ENCODE data around the gene CSTF2.

DNA sequence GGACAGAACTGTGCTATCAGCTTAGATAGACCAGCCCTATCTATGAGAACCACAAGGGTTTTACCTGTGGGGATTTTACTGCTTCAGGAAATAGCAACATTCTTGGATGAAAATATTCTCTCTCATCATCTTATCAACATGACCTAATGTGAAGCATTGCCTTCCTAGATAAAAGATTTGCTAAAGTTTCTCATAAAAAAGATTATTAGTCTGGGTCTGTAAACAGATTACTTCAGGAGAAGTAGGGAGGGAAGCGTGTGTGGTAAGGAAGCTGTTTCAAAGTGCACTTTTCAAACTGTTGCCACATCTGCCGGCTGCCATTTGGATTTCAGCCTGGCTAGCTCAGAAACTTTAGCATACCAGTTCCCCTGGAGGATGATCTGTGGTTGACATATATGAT is 54.1 kb downstream of the CSTF2 start, which contains the start of gene NOX1:
- TF ChIP-seq, protein P1, sequence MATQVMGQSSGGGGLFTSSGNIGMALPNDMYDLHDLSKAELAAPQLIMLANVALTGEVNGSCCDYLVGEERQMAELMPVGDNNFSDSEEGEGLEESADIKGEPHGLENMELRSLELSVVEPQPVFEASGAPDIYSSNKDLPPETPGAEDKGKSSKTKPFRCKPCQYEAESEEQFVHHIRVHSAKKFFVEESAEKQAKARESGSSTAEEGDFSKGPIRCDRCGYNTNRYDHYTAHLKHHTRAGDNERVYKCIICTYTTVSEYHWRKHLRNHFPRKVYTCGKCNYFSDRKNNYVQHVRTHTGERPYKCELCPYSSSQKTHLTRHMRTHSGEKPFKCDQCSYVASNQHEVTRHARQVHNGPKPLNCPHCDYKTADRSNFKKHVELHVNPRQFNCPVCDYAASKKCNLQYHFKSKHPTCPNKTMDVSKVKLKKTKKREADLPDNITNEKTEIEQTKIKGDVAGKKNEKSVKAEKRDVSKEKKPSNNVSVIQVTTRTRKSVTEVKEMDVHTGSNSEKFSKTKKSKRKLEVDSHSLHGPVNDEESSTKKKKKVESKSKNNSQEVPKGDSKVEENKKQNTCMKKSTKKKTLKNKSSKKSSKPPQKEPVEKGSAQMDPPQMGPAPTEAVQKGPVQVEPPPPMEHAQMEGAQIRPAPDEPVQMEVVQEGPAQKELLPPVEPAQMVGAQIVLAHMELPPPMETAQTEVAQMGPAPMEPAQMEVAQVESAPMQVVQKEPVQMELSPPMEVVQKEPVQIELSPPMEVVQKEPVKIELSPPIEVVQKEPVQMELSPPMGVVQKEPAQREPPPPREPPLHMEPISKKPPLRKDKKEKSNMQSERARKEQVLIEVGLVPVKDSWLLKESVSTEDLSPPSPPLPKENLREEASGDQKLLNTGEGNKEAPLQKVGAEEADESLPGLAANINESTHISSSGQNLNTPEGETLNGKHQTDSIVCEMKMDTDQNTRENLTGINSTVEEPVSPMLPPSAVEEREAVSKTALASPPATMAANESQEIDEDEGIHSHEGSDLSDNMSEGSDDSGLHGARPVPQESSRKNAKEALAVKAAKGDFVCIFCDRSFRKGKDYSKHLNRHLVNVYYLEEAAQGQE (IDR thresholded peaks at IDR 0.05), result no peak
- TF ChIP-seq RAD21 (IDR thresholded peaks at IDR 0.05), result no peak
- no peak for TF ChIP-seq YY1 (IDR thresholded peaks at IDR 0.05)
- TF ChIP-seq, protein P2, sequence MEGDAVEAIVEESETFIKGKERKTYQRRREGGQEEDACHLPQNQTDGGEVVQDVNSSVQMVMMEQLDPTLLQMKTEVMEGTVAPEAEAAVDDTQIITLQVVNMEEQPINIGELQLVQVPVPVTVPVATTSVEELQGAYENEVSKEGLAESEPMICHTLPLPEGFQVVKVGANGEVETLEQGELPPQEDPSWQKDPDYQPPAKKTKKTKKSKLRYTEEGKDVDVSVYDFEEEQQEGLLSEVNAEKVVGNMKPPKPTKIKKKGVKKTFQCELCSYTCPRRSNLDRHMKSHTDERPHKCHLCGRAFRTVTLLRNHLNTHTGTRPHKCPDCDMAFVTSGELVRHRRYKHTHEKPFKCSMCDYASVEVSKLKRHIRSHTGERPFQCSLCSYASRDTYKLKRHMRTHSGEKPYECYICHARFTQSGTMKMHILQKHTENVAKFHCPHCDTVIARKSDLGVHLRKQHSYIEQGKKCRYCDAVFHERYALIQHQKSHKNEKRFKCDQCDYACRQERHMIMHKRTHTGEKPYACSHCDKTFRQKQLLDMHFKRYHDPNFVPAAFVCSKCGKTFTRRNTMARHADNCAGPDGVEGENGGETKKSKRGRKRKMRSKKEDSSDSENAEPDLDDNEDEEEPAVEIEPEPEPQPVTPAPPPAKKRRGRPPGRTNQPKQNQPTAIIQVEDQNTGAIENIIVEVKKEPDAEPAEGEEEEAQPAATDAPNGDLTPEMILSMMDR (IDR thresholded peaks at IDR 0.05; ENCODE audit: low read depth, low read length, missing input control), result no peak
- TF ChIP-seq, protein P3, sequence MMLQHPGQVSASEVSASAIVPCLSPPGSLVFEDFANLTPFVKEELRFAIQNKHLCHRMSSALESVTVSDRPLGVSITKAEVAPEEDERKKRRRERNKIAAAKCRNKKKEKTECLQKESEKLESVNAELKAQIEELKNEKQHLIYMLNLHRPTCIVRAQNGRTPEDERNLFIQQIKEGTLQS (IDR thresholded peaks at IDR 0.05), result no peak
- TF ChIP-seq GABPA (IDR thresholded peaks at IDR 0.05 in 1 of 2, conservative IDR thresholded peaks at IDR 0.05 in 1 of 2), result no peak
- TF ChIP-seq, protein P4, sequence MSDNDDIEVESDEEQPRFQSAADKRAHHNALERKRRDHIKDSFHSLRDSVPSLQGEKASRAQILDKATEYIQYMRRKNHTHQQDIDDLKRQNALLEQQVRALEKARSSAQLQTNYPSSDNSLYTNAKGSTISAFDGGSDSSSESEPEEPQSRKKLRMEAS (IDR thresholded peaks at IDR 0.05), result no peak
- no peak for TF ChIP-seq RXRA (IDR thresholded peaks at IDR 0.05)
- no peak for TF ChIP-seq FOXA1 (IDR thresholded peaks at IDR 0.05)
- TF ChIP-seq HNF4G (IDR thresholded peaks at IDR 0.05), result no peak
